K562 (cell line): ENCODE measurements around the gene SYNGR3. TPM values are rescaled to one million over a fixed set of nuclear protein-coding genes. Genes with fewer than 3 reads are reported as not detected.

Source experiments
- ATAC-seq: fragments of 200-7000 bp; cut with Tn5 transposase; 3 replicates; pipeline ENCODE4 v1.9.1; 2020; ENCODE audit warnings: moderate library complexity
- BruUV-seq: library from RNA; stranded (reverse); fragments of 400-500 nt; replicated peaks from 2 replicates; lab custom pipeline; 2021; lab: Mats Ljungman, UMichigan
- CTCF ChIA-PET: fragments of 300-600 bp; formaldehyde crosslinking; extraction: SDS; loops from one replicate; lab custom pipeline; 2021; ENCODE audit warnings: low intra/inter-chr PET ratio; lab: Yijun Ruan, JAX
- POLR2A ChIA-PET: fragments of 300-600, 350-650 bp; sonication (Branson Sonifier 250); formaldehyde crosslinking; extraction: SDS; loops from one replicate; lab custom pipeline; 2021; ENCODE audit warnings: antibody characterized with exemption, inconsistent platforms; lab: Yijun Ruan, JAX
- DNase-seq, 4 experiments: peaks; one replicate each; pipeline versions ENCODE4 v3.0.0 to v3.0.0-alpha.2; 2011 to 2018; ENCODE audit warnings: low spot score in 3 of 4, mixed read lengths in 3 of 4; ENCODE audit errors: extremely low read depth in 1 of 4
- FAIRE-seq: peaks from 2 replicates; lab custom pipeline; 2011; peaks lifted over from hg19 to GRCh38; lab: Jason Lieb, UNC
- H2AFZ ChIP-seq: 2 replicates; pipeline ENCODE4 v1.6.0; 2011; ENCODE audit warnings: low read depth, low read length, control low read depth, inconsistent platforms
- H3K27ac ChIP-seq: fragments of 200-600 bp; 3 replicates; pipeline ENCODE4 v1.8.0; 2011; ENCODE audit warnings: low read depth, mild to moderate bottlenecking, control low read depth, inconsistent platforms, low read length, moderate library complexity, mixed read lengths; ENCODE audit errors: extremely low read depth
- H3K27me3 ChIP-seq, 2 experiments: fragments of 300-600 bp in 1 of 2; 2 replicates in 1 of 2; 3 replicates in 1 of 2; pipeline versions ENCODE4 v1.6.0 to v1.8.0; 2011; ENCODE audit warnings: inconsistent platforms in 2 of 2, low read length in 2 of 2, mild to moderate bottlenecking in 1 of 2, mixed read lengths in 1 of 2, moderate library complexity in 1 of 2; ENCODE audit not compliant: control insufficient read depth in 2 of 2, insufficient read depth in 2 of 2
- H3K36me3 ChIP-seq: fragments of 300-600 bp; 3 replicates; pipeline ENCODE4 v1.8.0; 2011; ENCODE audit warnings: mild to moderate bottlenecking, low read length, inconsistent platforms; ENCODE audit not compliant: control insufficient read depth, insufficient read depth
- H3K4me1 ChIP-seq, 2 experiments: fragments of 200-600 bp in 1 of 2; replicated peaks in 1 of 2; 2 replicates in 1 of 2; 3 replicates in 1 of 2; pipeline versions ENCODE4 v1.5.1 to v1.8.0; 2011; ENCODE audit warnings: inconsistent platforms in 2 of 2, low read length in 2 of 2, mild to moderate bottlenecking in 1 of 2, mixed read lengths in 1 of 2, moderate library complexity in 1 of 2; ENCODE audit not compliant: control insufficient read depth in 2 of 2, insufficient read depth in 2 of 2
- H3K4me2 ChIP-seq: 2 replicates; pipeline ENCODE4 v1.6.1; 2011; ENCODE audit warnings: low read length, control low read depth, inconsistent platforms, mixed read lengths; ENCODE audit not compliant: insufficient read depth
- H3K4me3 ChIP-seq: fragments of 200-600 bp; sonication (generic), shearing (Covaris generic); 2 replicates; pipeline ENCODE4 v1.5.1; 2016; ENCODE audit warnings: control low read depth, inconsistent platforms
- H3K79me2 ChIP-seq: fragments of 200-600 bp; 3 replicates; pipeline ENCODE4 v1.8.0; 2011; ENCODE audit warnings: low read length, inconsistent platforms; ENCODE audit not compliant: control insufficient read depth, insufficient read depth
- H3K9ac ChIP-seq, 2 experiments: 2 replicates each; pipeline versions ENCODE4 v1.6.0 to v1.6.1; 2011; ENCODE audit warnings: low read depth in 2 of 2, low read length in 2 of 2, control low read depth in 1 of 2, inconsistent platforms in 1 of 2, mild to moderate bottlenecking in 1 of 2, mixed read lengths in 1 of 2; ENCODE audit not compliant: insufficient read depth in 1 of 2
- H3K9me1 ChIP-seq: one replicate; pipeline ENCODE4 v1.6.0; 2011; ENCODE audit warnings: inconsistent platforms, mild to moderate bottlenecking, low read length, moderate library complexity; ENCODE audit not compliant: control insufficient read depth, insufficient read depth
- H3K9me3 ChIP-seq: replicated peaks from 2 replicates; pipeline ENCODE4 v1.5.1; 2011; ENCODE audit warnings: low read depth, low read length, inconsistent platforms; ENCODE audit not compliant: control insufficient read depth, insufficient read depth
- H4K20me1 ChIP-seq: replicated peaks from 2 replicates; pipeline ENCODE4 v1.6.1; 2011; ENCODE audit warnings: low read length, inconsistent platforms, mixed read lengths; ENCODE audit not compliant: control insufficient read depth, insufficient read depth
- MBD2 ChIP-seq: sonication (generic); IDR thresholded peaks from 2 replicates; pipeline ENCODE4 v1.6.1; 2016; ENCODE audit warnings: low read depth, borderline replicate concordance
- SPI1 ChIP-seq: IDR thresholded peaks from 2 replicates; pipeline ENCODE4 v1.6.1; 2011; ENCODE audit warnings: low read depth, low read length, control low read depth, borderline replicate concordance
- WGBS: fragments of 100-300 bp; shearing (Covaris generic); methylation state at CpG from one replicate; pipeline ENCODE4 v1.1.6; 2016; ENCODE audit warnings: low coverage, mixed read lengths; ENCODE audit not compliant: insufficient coverage; ENCODE audit errors: missing lambda C conversion rate; 5-methylcytosine and 5-hydroxymethylcytosine counted together
- in situ Hi-C: fragments of 300-500 bp; cut with MboI; formaldehyde crosslinking; loops from 4 replicates; pipeline ENCODE4 v1.15.0; 2018; ENCODE audit warnings: inconsistent platforms, mixed read lengths
- intact Hi-C: fragments of 100-400 bp; cut with micrococcal nuclease; formaldehyde crosslinking; loops from 2 replicates; pipeline ENCODE4 v1.14.2; 2022
- polyA plus RNA-seq, 8 experiments: library from polyadenylated mRNA; depleted of rRNA in 4 of 8; stranded (reverse) in 5 of 8; unstranded in 3 of 8; fragments of >200 nt; fragmentation: Nextera tagmentation in 2 of 8; fragmentation: Illumina TruSeq in 1 of 8; extraction: Ambion mirVana in 2 of 8; extraction: Trizol in 1 of 8; gene quantifications; 2 replicates each; pipeline versions ENCODE4 v1.2.1 to v1.2.3, GENCODE V29; 2011 to 2014; ENCODE audit warnings: inconsistent platforms in 1 of 8, missing spikeins in 1 of 8
- total RNA-seq, 7 experiments: library from RNA; depleted of rRNA in 6 of 7; stranded (reverse); fragments of >200 nt in 6 of 7; fragmentation: Illumina TruSeq in 2 of 7; extraction: Trizol in 2 of 7; gene quantifications; 2 replicates each; pipeline versions ENCODE4 v1.2.1 to v1.2.3, GENCODE V29; 2011 to 2021; ENCODE audit warnings: low replicate concordance in 1 of 7
- TF ChIP-seq, protein P1 (sequence below): sonication (generic); formaldehyde crosslinking; IDR thresholded peaks from 2 replicates; pipeline ENCODE4 v1.8.0; 2023; ENCODE audit warnings: mild to moderate bottlenecking, missing genetic modification reagents
- TF ChIP-seq, protein P2 (sequence below): sonication (generic); formaldehyde crosslinking; IDR thresholded peaks from 2 replicates; pipeline ENCODE4 v1.8.0; 2022; ENCODE audit warnings: mild to moderate bottlenecking, missing genetic modification reagents
- TF ChIP-seq, protein P3 (sequence below), 2 experiments: fragments of 450-650 bp in 1 of 2; sonication (generic) in 1 of 2; formaldehyde crosslinking in 1 of 2; IDR thresholded peaks; 2 replicates each; pipeline versions ENCODE4 v1.7.1 to v1.9.0; 2016 to 2022; ENCODE audit warnings: inconsistent platforms in 1 of 2, mild to moderate bottlenecking in 1 of 2, missing genetic modification reagents in 1 of 2

SYNGR3 gene
- total and polyA plus RNA-seq, 9 of the 15 experiments (the other 6 are each of a cell fraction or from before 2014, with no cell fraction given), result 3.7 to 69.2 (median 36.3) TPM

DNA sequence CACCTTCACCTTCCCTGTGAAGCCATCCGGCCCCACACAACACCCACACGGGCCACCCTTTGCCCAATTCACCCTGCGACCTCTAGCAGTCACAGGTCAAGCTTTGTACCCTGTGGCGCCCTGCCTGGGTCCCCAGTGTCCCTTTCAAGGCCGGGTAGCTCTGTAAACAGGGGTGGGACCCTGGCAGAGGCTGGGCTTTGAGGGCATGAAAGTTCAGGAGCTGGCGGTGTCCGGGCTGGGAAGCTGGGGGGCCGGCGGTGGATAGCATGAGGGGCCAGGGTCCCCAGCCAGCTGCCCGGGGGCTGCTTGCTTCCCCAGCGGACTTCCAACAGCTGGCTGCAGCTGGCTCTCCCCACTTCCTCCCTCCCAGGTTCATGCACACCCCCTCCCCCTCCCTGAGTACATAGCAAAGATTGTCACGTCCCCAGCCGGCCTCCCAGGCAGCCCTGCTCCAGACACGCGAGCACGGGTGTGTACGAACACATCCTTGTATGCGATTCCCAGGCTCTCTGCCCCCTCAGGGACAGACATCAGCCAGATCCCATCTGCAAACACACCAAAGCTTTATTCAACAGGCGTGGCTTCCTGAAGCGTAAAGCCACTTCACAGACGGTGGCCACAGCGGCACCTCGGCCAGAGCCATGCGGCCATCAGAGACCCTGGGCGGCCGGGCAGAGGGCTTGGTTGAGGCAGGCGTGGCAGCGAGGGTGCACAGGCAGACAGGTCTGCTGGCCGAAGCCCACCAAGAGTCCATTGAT, 49.7 kb downstream of the SYNGR3 start:
- H3K9me3 ChIP-seq, result no peaks in the 10 kb centered on the region
- H2AFZ ChIP-seq, result no peak overlapping the region
- H3K9ac ChIP-seq, result peak overlapping the region in 1 of 2 experiments; percentile 81; a peak in 2 of 4 replicates
- H3K4me1 ChIP-seq, result peaks cover 5 to 95% of the 10 kb centered on the region in 2 experiments; a peak in 3 of 5 replicates
- no TSS peak for BruUV-seq
- no peak overlapping the region for H3K4me2 ChIP-seq
- peaks cover 4% of the 10 kb centered on the region; the same call in 1 of the 3 replicates for H3K79me2 ChIP-seq
- ChIA-PET CTCF (no interaction called here), POLR2A (interaction anchor here (0.6 to 1.6 kb wide), 4 partner anchors 9 to 429 kb away, joined by 3 to 4 read pairs (median 3); partner anchors contain the start of genes RPS2 and TSC2)
- DNase-seq, result peak in 2 of 4 experiments; percentile 36 to 41
- H3K9me1 ChIP-seq, result no peaks in the 10 kb centered on the region
- H3K27me3 ChIP-seq, result no peaks in the 10 kb centered on the region
- no peak overlapping the region for H3K4me3 ChIP-seq
- no peak for FAIRE-seq
- WGBS, result 68% methylated on average over 26 of the region's 29 CpGs
- no peaks in the 10 kb centered on the region for H4K20me1 ChIP-seq
- peaks cover 25% of the 10 kb centered on the region; the same call in 1 of the 3 replicates for H3K36me3 ChIP-seq
- ATAC-seq, result peak; percentile 38
- intact Hi-C loops, result no loop called here
- H3K27ac ChIP-seq, result no peak overlapping the region
- in situ Hi-C loops, result no loop called here
- TF ChIP-seq SPI1 (peak; percentile 82), MBD2 (0 out of 2 replicates have a peak, but pooled peaks have one; percentile 12)
- TF ChIP-seq, protein P1, sequence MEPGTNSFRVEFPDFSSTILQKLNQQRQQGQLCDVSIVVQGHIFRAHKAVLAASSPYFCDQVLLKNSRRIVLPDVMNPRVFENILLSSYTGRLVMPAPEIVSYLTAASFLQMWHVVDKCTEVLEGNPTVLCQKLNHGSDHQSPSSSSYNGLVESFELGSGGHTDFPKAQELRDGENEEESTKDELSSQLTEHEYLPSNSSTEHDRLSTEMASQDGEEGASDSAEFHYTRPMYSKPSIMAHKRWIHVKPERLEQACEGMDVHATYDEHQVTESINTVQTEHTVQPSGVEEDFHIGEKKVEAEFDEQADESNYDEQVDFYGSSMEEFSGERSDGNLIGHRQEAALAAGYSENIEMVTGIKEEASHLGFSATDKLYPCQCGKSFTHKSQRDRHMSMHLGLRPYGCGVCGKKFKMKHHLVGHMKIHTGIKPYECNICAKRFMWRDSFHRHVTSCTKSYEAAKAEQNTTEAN (CRISPR knock-in tag), result no peak
- TF ChIP-seq, protein P2, sequence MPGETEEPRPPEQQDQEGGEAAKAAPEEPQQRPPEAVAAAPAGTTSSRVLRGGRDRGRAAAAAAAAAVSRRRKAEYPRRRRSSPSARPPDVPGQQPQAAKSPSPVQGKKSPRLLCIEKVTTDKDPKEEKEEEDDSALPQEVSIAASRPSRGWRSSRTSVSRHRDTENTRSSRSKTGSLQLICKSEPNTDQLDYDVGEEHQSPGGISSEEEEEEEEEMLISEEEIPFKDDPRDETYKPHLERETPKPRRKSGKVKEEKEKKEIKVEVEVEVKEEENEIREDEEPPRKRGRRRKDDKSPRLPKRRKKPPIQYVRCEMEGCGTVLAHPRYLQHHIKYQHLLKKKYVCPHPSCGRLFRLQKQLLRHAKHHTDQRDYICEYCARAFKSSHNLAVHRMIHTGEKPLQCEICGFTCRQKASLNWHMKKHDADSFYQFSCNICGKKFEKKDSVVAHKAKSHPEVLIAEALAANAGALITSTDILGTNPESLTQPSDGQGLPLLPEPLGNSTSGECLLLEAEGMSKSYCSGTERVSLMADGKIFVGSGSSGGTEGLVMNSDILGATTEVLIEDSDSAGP, result no peak
- TF ChIP-seq, protein P3, sequence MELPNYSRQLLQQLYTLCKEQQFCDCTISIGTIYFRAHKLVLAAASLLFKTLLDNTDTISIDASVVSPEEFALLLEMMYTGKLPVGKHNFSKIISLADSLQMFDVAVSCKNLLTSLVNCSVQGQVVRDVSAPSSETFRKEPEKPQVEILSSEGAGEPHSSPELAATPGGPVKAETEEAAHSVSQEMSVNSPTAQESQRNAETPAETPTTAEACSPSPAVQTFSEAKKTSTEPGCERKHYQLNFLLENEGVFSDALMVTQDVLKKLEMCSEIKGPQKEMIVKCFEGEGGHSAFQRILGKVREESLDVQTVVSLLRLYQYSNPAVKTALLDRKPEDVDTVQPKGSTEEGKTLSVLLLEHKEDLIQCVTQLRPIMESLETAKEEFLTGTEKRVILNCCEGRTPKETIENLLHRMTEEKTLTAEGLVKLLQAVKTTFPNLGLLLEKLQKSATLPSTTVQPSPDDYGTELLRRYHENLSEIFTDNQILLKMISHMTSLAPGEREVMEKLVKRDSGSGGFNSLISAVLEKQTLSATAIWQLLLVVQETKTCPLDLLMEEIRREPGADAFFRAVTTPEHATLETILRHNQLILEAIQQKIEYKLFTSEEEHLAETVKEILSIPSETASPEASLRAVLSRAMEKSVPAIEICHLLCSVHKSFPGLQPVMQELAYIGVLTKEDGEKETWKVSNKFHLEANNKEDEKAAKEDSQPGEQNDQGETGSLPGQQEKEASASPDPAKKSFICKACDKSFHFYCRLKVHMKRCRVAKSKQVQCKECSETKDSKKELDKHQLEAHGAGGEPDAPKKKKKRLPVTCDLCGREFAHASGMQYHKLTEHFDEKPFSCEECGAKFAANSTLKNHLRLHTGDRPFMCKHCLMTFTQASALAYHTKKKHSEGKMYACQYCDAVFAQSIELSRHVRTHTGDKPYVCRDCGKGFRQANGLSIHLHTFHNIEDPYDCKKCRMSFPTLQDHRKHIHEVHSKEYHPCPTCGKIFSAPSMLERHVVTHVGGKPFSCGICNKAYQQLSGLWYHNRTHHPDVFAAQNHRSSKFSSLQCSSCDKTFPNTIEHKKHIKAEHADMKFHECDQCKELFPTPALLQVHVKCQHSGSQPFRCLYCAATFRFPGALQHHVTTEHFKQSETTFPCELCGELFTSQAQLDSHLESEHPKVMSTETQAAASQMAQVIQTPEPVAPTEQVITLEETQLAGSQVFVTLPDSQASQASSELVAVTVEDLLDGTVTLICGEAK (IDR thresholded peaks at IDR 0.05), result no peak
- TF ChIP-seq, protein P3 (CRISPR knock-in tag; IDR thresholded peaks at IDR 0.05), result 0 out of 2 replicates have a peak, but pooled peaks have one; percentile 18
